HG03103 (cell line): ENCODE data around the gene SEMA3D.
A peak's percentile ranks its signal among the peaks of the same experiment; 100 is the strongest.

Experiments used
- ATAC-seq: cut with Tn5 transposase; IDR thresholded peaks from one replicate; pipeline ENCODE4 v1.9.1; 2021; ENCODE audit warnings: low read depth; ENCODE audit not compliant: unreplicated experiment

Gene SEMA3D

GRCh38 chr7:85046534-85046933 lies 140.3 kb downstream of the SEMA3D start:
- no peak for ATAC-seq

DNA sequence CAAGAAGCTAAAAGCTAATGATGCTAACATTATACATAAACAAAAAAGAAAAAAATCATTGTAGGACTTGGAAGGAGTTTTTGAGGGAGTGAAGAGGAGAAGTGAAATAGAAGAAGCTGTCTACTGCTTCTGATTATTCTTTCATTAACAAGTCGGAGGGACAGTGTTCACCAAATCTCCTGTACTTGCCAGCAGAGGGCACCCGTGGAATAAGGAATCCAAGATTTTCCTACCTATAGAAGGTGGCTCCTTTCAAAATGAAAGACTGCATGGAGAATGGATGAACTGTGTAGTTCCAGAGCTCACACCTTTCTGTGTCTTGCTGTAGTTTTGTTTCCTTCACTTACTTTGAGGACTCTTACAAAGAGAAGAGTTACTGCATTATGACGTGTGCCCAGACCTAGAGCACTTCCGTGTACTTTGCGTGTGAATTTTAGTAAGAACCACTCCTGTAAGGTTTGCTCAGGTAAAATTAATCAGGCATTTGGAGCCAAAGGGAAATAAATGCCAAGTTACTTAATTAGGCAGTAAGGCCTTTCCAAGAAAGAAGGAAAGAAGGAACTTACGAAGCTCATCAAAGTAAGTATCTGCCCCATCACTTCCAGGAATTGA lies 145.1 kb downstream of the SEMA3D start:
- ATAC-seq = peak; percentile 64

DNA sequence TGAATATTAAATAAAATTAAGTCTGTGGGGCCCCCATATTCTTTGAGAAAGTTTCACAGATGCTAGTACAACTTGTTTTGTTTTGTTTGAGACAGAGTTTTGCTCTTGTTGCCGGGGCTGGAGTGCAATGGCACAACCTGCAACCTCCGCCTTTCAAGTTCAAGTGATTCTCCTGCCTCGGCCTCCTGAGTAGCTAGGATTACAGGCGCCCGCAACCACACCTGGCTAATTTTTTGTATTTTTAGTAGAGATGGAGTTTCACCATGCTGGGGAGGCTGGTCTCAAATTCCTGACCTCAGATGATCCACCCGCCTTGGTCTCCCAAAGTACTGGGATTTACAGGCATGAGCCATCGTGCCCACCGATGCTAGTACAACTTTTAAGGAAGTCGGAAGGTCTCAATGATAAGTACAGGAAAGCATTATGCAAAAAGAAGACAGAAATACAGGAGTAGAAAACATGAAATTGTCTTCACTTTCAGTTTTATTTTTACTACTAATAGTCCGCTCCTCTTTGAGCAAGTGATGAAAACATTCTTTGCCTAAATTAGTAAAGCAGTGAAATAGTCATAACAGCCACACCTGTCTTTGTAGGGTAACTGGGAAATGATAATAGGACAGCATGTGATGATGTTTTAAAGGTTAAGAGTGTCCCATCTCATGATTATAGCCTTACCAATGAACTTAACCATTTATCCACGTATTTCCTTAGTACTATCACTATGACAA lies 147.5 kb downstream of the SEMA3D start:
- peak; percentile 50 for ATAC-seq

DNA sequence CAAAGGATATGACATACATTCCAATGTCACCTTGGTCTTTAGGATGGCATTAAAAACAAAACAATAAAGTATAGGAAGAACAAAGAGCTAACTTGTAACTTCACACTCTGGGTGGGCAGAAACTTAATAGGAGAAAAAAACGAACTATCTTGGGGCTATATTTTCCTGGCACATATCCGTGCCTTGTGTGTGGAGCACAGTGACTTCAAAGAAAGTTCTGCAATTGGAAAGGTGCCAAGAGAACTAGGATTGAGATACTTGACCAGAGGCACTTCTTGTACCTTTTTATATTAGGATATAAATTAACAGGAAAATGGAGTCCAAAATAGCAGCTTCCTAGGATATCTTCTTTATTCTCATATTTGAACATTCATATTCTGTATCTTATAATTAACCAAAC lies 148.4 kb downstream of the SEMA3D start:
- no peak for ATAC-seq

- no peak for ATAC-seq
These were observed 153.6 kb downstream of the SEMA3D start for GRCh38 chr7:85033263-85033662.

DNA sequence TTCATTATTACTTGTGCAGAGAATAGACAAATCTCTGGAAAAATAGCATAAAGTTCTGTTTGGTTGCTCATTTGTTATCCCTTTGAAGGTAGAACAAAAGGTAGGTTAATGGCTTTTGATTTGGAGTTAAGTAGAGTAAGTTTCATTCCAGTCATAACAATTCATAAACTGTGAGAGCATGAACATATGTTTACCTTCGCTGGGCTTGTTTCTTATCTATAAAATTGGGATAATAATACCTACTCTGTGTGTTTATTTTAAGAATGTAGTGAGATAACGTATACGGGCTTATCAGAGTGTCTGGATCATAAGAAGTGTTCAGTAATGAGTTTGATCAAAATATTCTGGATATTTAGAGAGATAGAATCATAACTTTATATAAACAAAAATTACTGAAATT lies 155.4 kb downstream of the SEMA3D start:
- ATAC-seq = no peak

DNA sequence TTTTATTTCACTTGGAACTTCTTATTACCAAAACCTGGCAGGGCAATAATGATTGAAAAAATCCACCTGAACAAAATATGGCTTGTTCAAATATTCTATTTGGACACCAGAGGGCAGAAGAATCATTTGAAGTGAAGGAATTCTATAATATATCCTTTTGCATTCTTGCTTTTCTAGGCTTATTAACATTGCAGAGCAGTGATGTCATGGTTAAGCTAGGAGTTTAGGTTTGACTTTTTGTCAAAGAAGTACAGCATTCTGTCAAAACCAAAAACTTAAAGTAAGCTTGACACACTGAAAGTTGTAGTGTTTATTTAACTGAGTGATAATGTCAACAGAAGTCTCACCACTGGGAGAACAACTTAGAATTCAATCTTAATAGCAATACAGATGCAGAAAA lies 156.0 kb downstream of the SEMA3D start:
- ATAC-seq = no peak

GRCh38 chr7:85025312-85025756 lies 161.5 kb downstream of the SEMA3D start:
- ATAC-seq = no peak

GRCh38 chr7:85023916-85024315 lies 162.9 kb downstream of the SEMA3D start:
- ATAC-seq = no peak

DNA sequence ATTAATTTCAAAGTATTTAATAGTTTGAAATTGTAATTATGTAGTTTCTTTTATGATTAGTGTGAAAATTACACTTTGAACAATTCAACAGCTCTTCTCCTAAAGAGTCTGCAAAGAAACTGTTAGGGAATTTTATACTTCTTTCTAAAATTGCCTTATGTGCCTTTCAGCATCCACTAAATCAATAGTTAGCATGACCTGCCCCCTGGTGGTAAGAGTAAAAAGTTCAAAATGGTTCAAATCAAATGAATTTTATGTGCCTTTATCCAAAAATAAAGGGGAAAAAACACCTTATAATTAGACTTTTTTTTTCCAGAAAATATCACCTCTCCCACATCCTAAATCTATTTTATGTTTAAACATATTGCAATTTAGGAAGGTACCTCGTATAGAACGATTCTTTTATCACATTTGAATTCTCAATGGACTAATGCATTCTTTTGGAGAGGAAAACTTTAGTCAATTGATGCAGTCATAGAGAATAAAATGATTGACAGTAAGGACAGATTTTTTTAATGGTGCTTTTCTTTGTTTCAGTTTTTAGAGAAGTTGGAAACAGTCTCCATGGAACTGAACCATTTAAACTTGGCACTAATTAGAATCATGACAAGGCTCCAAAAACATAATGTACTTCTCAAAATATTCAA lies 163.7 kb downstream of the SEMA3D start:
- no peak for ATAC-seq

- ATAC-seq = no peak
These were observed 164.7 kb downstream of the SEMA3D start for GRCh38 chr7:85022064-85022697.

DNA sequence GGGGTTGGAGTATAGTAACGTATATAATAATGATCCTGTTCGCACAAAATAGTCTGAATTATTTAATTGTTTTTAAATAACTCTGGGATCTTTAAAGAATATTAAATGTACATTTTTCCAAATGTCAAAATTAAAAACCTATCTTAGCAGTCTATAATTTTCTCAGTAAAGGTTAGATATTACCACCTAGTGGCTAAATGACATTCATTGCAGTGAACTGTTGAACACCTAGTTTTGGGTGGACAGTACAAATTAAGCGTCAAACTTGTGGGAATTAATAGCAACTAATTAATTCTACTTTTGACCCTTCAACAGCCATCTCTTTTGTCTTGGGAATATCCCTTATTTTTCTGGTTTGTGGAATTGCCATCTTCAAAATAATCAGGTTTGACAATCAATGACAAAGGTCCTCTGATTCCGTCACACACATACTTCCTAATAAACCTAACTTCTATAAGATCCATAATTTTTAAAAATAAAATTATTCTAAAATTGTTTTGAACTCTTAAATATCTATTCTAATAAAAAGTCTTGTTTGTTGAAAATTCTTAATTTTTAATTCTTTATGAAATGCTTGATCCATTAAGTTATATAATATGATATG lies 165.7 kb downstream of the SEMA3D start:
- no peak for ATAC-seq

- no peak for ATAC-seq
These were observed 167.1 kb downstream of the SEMA3D start for GRCh38 chr7:85019778-85020177.

DNA sequence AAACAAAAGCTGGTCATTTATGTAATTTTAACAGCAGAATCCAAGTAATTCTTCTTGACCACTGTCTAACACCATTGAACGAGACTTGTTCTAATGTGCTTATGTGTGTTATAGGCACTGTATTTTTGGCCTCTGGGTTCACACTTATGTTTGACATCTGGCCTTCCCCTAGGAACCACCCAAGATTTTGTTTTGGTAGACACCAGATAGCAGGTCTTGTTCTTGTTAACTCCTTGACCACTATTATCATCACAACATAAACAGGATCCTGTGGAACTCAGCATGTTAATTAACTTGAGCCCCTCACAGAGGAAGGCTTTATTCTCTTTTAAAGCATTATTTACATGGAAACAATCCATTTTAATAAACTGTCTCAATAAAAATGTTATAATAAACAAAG lies 167.7 kb downstream of the SEMA3D start:
- no peak for ATAC-seq

DNA sequence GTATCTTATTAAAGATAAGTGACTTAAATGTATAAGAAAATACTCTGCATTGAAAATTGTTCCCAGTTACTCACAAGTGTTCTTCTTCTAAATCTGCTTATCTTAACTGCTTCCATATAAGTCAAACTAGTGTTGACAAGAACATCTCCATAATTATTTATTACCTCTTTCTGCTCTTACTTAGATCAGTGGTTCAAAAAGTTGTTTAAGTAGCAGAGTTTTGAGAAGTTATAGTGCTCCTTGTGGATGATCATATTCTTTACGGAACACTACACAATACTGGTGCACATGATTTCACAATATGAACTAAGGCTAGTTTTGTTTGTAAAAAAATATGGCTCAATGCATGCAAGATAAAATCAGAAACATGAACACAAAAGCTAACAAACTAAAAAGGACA lies 168.4 kb downstream of the SEMA3D start:
- no peak for ATAC-seq

DNA sequence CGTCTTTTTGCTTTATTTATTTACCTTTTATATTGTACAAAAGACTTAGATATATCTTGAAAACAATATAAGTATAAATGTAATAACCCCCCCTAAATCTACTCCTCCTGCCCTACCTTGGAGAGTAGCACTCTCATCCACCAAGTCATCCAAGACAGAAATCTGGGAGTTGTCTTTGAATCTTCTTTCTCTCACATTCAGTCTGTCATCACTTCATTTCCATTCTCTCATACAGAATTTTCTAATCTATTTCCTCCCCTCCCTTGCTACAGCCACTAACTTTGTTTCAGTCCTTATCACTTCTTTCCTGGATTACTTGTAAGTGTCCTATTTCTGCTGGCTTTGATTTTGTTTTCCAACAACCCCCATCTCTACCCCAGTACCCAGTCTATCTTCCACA lies 170.6 kb downstream of the SEMA3D start:
- ATAC-seq = no peak

- ATAC-seq = no peak
These were observed 171.8 kb downstream of the SEMA3D start for GRCh38 chr7:85014936-85015660.

DNA sequence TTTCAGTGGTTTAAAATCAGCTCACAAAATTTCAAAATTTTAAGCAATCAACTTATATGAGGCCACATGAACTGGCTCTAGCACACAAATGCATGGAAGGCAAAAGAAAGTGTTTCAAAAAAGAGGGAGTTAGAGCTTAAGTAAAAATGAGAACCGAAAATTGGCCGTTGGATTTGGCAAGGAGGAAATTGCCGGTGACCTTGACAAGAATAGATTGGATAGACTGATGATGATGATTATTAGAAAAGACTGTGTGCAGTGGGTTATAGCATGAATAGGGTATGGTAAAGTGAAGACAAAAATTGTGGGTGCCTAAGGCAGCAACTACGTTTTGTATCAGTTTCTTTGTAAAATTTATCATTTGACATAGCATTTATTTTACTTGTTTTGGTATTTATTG lies 175.7 kb downstream of the SEMA3D start:
- no peak for ATAC-seq

- no peak for ATAC-seq
These were observed 176.6 kb downstream of the SEMA3D start for GRCh38 chr7:85010306-85010705.

- no peak for ATAC-seq
These were observed 180.1 kb downstream of the SEMA3D start for GRCh38 chr7:85006754-85007153.
